ENCODE results near the gene PCP4L1. TPM values are rescaled to one million over a fixed set of nuclear protein-coding genes. Genes with fewer than 3 reads are reported as not detected.
"Not testable (repeated sequence)": the region's sequence is repeated elsewhere in the genome, so short reads cannot be mapped to it uniquely, and the experiment has no call there.

Gene PCP4L1
- total RNA-seq, 4 donors from 2014 or later = 0.42 to 1.2 TPM; not detected in 2

DNA sequence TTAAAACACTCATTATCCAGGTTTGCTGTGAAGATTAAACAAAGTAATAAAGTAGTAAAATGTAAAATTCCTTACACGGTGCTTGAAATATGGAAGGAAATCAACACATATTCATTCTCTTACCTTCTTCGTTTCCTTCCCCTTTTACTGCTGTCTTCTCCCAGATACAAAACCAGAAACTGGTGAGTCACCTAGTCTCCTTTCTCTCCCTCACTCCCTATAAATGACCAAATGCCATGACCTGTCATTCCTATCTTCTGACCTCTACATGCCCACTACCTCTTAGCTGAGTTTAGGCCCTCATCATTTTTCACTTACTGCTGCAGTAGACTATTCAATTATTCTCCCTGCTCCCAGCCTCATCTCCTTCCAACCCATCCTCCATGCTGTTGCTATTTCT is 16.2 kb upstream of the PCP4L1 start:
- TF ChIP-seq POLR2A (IDR thresholded peaks at IDR 0.05) = no peak
- TF ChIP-seq, protein P1, sequence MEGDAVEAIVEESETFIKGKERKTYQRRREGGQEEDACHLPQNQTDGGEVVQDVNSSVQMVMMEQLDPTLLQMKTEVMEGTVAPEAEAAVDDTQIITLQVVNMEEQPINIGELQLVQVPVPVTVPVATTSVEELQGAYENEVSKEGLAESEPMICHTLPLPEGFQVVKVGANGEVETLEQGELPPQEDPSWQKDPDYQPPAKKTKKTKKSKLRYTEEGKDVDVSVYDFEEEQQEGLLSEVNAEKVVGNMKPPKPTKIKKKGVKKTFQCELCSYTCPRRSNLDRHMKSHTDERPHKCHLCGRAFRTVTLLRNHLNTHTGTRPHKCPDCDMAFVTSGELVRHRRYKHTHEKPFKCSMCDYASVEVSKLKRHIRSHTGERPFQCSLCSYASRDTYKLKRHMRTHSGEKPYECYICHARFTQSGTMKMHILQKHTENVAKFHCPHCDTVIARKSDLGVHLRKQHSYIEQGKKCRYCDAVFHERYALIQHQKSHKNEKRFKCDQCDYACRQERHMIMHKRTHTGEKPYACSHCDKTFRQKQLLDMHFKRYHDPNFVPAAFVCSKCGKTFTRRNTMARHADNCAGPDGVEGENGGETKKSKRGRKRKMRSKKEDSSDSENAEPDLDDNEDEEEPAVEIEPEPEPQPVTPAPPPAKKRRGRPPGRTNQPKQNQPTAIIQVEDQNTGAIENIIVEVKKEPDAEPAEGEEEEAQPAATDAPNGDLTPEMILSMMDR (IDR thresholded peaks at IDR 0.05) = no peak
- TF ChIP-seq EP300 (IDR thresholded peaks at IDR 0.05) = no peak
- no peak for DNase-seq (ENCODE audit: low spot score in 2 of 2)
- Histone ChIP-seq H3K4me3 (no peak overlapping the region), H3K9me3 (no peaks in the 10 kb centered on the region), H3K27me3 (no peaks in the 10 kb centered on the region), H3K4me1 (no peaks in the 10 kb centered on the region), H3K27ac (no peak overlapping the region), H3K36me3 (no peaks in the 10 kb centered on the region)
- WGBS, 2 donors = 74 to 77% methylated on average over 2 of the region's 2 CpGs

DNA sequence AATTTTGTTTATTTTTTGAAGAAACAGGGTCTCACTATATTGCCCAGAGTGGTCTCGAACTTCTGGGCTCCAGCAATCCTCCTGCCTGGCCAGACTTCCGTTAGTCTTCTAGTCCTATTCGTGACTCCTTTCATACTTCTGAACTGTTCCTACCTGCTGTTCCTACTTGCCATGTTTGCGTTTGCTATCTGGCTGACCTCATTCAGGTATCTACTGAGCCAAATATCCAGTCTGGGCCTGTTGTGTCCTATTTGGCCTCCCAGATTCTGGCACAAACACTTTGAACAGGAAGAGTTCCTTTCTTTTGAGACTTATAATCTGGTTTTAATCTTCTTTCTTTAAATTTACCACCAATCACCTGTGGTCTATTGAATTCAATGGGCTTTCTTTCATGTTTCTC is 13.7 kb upstream of the PCP4L1 start:
- Histone ChIP-seq H3K27ac (no peak overlapping the region), H3K9me3 (no peaks in the 10 kb centered on the region), H3K4me3 (no peak overlapping the region), H3K27me3 (no peaks in the 10 kb centered on the region), H3K4me1 (no peaks in the 10 kb centered on the region), H3K36me3 (no peaks in the 10 kb centered on the region)
- TF ChIP-seq, protein P1 (IDR thresholded peaks at IDR 0.05) = no peak
- TF ChIP-seq EP300 (IDR thresholded peaks at IDR 0.05) (no peak), POLR2A (IDR thresholded peaks at IDR 0.05) (no peak)
- WGBS, 2 donors = 81 to 94% methylated on average over 4 of the region's 4 CpGs
- no peak for DNase-seq (ENCODE audit: low spot score in 2 of 2)

DNA sequence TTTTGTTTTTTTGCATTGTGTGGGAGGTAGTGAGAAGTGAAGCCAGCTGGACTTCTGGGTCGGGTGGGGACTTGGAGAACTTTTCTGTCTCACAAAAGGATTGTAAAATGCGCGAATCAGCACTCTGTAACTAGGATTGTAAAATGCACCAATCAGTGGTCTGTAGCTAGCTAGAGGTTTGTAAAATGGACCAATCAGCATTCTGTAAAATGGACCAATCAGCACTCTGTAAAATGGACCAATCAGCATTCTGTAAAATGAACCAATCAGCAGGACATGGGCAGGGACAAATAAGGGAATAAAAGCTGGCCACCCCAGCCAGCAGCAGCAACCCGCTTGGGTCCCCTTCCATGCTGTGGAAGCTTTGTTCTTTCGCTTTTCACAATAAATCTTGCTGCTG is 8.4 kb upstream of the PCP4L1 start:
- DNase-seq (ENCODE audit: low spot score in 2 of 2); H3K4me3 ChIP-seq: not testable (repeated sequence)
- WGBS, 2 donors = 76 to 80% methylated on average over 5 of the region's 5 CpGs

DNA sequence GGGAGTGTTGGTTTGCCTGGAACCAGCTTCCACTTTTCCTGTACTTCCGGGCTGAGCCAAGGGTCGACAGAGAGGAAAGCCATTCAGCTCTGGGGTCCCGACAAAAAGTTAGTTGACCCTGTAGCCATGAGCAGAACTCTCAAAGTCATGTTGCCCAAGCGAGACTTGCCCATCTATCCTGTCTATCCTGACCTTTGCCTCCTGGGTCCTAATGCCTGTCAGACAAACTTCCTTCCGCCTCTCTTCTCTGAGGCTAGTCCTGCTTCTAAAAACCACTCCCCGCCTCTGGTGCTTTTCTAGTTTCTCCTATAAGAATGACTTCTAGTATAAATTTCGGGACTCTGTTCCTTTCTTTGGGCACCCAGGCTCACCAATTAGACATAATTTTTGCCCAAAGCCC is 7.7 kb upstream of the PCP4L1 start:
- WGBS, 2 donors = 67 to 79% methylated on average over 7 of the region's 7 CpGs
- Histone ChIP-seq H3K27me3 (no peaks in the 10 kb centered on the region), H3K4me3 (no peak overlapping the region), H3K4me1 (no peaks in the 10 kb centered on the region), H3K36me3 (no peaks in the 10 kb centered on the region), H3K27ac (no peak overlapping the region), H3K9me3 (no peaks in the 10 kb centered on the region)
- DNase-seq (ENCODE audit: low spot score in 2 of 2) = no peak
- TF ChIP-seq EP300 (IDR thresholded peaks at IDR 0.05) = no peak
- TF ChIP-seq, protein P1 (IDR thresholded peaks at IDR 0.05) = no peak
- no peak for TF ChIP-seq POLR2A (IDR thresholded peaks at IDR 0.05)

More for the DNA sequence above, 8.4 kb upstream of the PCP4L1 start:
- H3K4me1 ChIP-seq, H3K36me3 ChIP-seq, H3K27me3 ChIP-seq, H3K27ac ChIP-seq, H3K9me3 ChIP-seq: not testable (repeated sequence)

DNA sequence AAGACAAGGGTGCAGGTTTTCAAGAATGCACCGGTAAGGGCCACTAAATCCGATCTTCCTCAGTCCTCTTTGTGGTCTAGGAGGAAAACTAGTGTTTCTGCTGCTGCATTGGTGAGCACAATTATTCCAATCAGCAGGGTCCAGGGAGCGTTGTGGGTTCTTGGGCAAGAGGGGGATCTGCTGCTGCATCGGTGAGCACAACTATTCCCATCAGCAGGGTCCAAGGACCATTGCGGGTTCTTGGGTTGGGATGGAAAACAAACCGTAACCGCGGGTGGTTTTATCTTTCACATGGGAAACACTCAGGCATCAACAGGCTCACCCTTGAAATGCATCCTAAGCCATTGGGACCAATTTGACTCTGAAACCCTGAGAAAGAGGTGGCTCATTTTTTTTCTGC is 7.0 kb upstream of the PCP4L1 start:
- Histone ChIP-seq H3K4me1 (no peaks in the 10 kb centered on the region), H3K27ac (no peak overlapping the region), H3K9me3 (peaks cover 0 to 6% (median 0%) of the 10 kb centered on the region in 4 donors), H3K36me3 (no peaks in the 10 kb centered on the region), H3K27me3 (no peaks in the 10 kb centered on the region), H3K4me3 (no peak overlapping the region)
- TF ChIP-seq, protein P1 (IDR thresholded peaks at IDR 0.05) = no peak
- TF ChIP-seq EP300 (IDR thresholded peaks at IDR 0.05) (no peak), POLR2A (IDR thresholded peaks at IDR 0.05) (no peak)
- no peak for DNase-seq (ENCODE audit: low spot score in 2 of 2)
- 90 to 94% methylated on average over 8 of the region's 8 CpGs for WGBS, 2 donors

DNA sequence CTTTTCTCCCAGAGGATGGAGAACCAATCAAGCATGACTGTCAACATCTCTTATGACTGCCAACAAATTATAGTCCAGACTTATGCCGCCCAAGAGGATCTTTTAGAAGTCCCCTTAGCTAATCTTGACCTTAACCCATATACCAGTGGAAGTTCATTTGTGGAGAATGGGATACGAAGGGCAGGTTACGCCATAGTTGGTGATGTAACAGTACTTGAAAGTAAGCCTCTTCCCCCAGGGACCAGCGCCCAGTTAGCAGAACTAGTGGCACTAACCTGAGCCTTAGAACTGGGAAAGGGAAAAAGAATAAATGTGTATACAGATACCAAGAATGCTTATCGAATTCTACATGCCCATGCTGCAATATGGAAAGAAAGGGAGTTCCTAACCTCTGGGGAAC is 3.2 kb upstream of the PCP4L1 start:
- WGBS, 2 donors = 87 to 89% methylated on average over 5 of the region's 5 CpGs
- Histone ChIP-seq H3K4me1 (peaks cover 0 to 12% (median 8%) of the 10 kb centered on the region in 4 donors), H3K9me3 (peaks cover 0 to 20% (median 0%) of the 10 kb centered on the region in 4 donors), H3K27me3 (peaks cover 0 to 34% of the 10 kb centered on the region in 2 donors)
- not testable (repeated sequence) for DNase-seq (ENCODE audit: low spot score in 2 of 2); H3K36me3 ChIP-seq; H3K27ac ChIP-seq; H3K4me3 ChIP-seq

DNA sequence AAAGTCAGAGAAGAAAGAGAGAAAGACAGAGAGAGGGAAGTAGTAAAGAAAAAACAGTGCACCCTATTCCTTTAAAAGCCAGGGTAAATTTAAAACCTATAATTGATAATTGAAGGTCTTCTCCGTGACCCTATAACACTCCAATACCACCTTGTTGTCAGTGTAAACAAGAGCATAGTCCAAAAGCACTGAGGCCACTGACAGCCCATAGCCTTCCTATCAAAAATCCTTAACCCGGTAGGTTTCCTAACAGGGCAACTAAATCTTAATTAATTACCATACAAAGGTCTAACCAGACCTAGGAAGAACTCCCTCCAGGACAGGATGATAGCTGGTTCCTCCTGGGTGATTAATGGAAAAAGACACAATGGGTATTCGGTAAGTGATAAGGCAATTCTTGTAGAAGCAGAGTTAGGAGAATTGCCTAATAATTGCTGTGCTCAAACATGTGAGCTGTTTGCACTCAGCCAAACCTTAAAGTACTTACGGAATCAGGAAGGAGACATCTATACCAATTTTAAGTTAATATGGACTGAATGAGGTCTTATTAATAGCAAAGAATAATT is 2.5 kb upstream of the PCP4L1 start:
- peaks cover 0 to 14% (median 8%) of the 10 kb centered on the region in 4 donors for H3K4me1 ChIP-seq
- H3K36me3 ChIP-seq; H3K27ac ChIP-seq; H3K4me3 ChIP-seq; DNase-seq (ENCODE audit: low spot score in 2 of 2): not testable (repeated sequence)
- H3K9me3 ChIP-seq = peaks cover 0 to 20% (median 0%) of the 10 kb centered on the region in 4 donors
- H3K27me3 ChIP-seq = peaks cover 0 to 41% of the 10 kb centered on the region in 2 donors
- WGBS, 2 donors = 90 to 92% methylated on average over 4 of the region's 4 CpGs

DNA sequence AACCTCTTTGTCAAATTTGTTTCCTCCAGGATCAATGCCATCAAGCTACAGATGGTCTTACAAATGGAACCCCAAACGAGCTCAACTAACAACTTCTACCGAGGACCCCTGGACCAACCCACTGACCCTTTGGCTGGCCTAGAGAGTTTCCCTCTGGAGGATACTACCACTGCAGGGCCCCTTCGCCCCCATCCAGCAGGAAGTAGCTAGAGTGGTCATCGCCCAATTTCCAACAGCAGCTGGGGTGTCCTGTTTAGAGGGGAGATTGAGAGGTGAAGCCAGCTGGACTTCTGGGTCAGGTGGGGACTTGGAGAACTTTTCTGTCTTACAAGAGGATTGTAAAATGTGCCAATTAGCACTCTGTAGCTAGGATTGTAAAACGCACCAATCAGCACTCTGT is 1.4 kb upstream of the PCP4L1 start:
- H3K27me3 ChIP-seq = peaks cover 0 to 43% of the 10 kb centered on the region in 2 donors
- peaks cover 0 to 14% (median 8%) of the 10 kb centered on the region in 4 donors for H3K4me1 ChIP-seq
- not testable (repeated sequence) for DNase-seq (ENCODE audit: low spot score in 2 of 2); H3K36me3 ChIP-seq; H3K4me3 ChIP-seq; H3K27ac ChIP-seq
- peaks cover 0 to 20% (median 0%) of the 10 kb centered on the region in 4 donors for H3K9me3 ChIP-seq
- WGBS, 2 donors = 97 to 100% methylated on average over 5 of the region's 5 CpGs

All from tibial nerve (tissue), 4 donors.